H1 (cell line): Measurements from ENCODE around the gene MMP20. TPM values are rescaled to one million over a fixed set of nuclear protein-coding genes. Genes with fewer than 3 reads are reported as not detected.

Experiments
- CTCF ChIA-PET: fragments of 300-600 bp; sonication (Branson Sonifier 250); formaldehyde crosslinking; loops from one replicate; lab custom pipeline; 2021; ENCODE audit not compliant: partially characterized antibody; lab: Charles Lee
- POLR2A ChIA-PET: fragments of 300-600 bp; sonication (Branson Sonifier 250); formaldehyde crosslinking; loops from one replicate; lab custom pipeline; 2021; ENCODE audit warnings: inconsistent platforms; ENCODE audit not compliant: partially characterized antibody; lab: Charles Lee
- DNase-seq, 2 experiments: peaks; one replicate each; pipeline versions ENCODE4 v3.0.0 to v3.0.0-alpha.2; 2010 to 2022; ENCODE audit warnings: low spot score in 2 of 2, low read depth in 1 of 2, mixed read lengths in 1 of 2
- FAIRE-seq: peaks from 2 replicates; lab custom pipeline; 2011; peaks lifted over from hg19 to GRCh38; lab: Jason Lieb, UNC
- H2AFZ ChIP-seq: 2 replicates; pipeline ENCODE4 v1.8.1; 2012; ENCODE audit warnings: low read length, inconsistent platforms
- H2AK5ac ChIP-seq: 2 replicates; pipeline ENCODE4 v1.6.1; 2013; ENCODE audit warnings: low read depth, low read length
- H2BK120ac ChIP-seq: replicated peaks from 2 replicates; pipeline ENCODE3; 2013; ENCODE audit warnings: low read depth, low read length, inconsistent platforms
- H2BK12ac ChIP-seq: 2 replicates; pipeline ENCODE4 v1.6.1; 2013; ENCODE audit warnings: low read depth, low read length
- H2BK15ac ChIP-seq: 2 replicates; pipeline ENCODE4 v1.6.1; 2013; ENCODE audit warnings: low read length
- H2BK20ac ChIP-seq: 2 replicates; pipeline ENCODE4 v1.6.1; 2013; ENCODE audit warnings: low read length
- H2BK5ac ChIP-seq: 2 replicates; pipeline ENCODE4 v1.6.1; 2013; ENCODE audit warnings: low read depth, low read length
- H3K14ac ChIP-seq: 2 replicates; pipeline ENCODE4 v1.6.1; 2013; ENCODE audit warnings: inconsistent platforms; ENCODE audit not compliant: insufficient read length
- H3K18ac ChIP-seq: 2 replicates; pipeline ENCODE4 v1.6.1; 2013; ENCODE audit warnings: low read length; ENCODE audit errors: extremely low read depth
- H3K23ac ChIP-seq: 2 replicates; pipeline ENCODE4 v1.6.1; 2013; ENCODE audit warnings: inconsistent platforms; ENCODE audit not compliant: insufficient read length
- H3K23me2 ChIP-seq: 2 replicates; pipeline ENCODE4 v1.6.1; 2013; ENCODE audit warnings: low read depth, low read length
- H3K27ac ChIP-seq: 2 replicates; pipeline ENCODE4 v1.6.1; 2011; ENCODE audit warnings: low read depth, low read length, inconsistent platforms
- H3K27me3 ChIP-seq, 4 experiments: replicated peaks in 1 of 4; 1 replicate in 1 of 4; 2 replicates in 3 of 4; pipeline versions ENCODE4 v1.6.1 to v1.8.1; 2011 to 2013; ENCODE audit warnings: low read length in 3 of 4, mild to moderate bottlenecking in 3 of 4, inconsistent platforms in 2 of 4, mixed read lengths in 2 of 4, moderate library complexity in 1 of 4; ENCODE audit not compliant: control insufficient read depth in 3 of 4, insufficient read depth in 3 of 4; ENCODE audit errors: extremely low read depth in 1 of 4
- H3K36me3 ChIP-seq, 4 experiments: 2 replicates each; pipeline versions ENCODE4 v1.6.1 to v1.8.1; 2011 to 2013; ENCODE audit warnings: mild to moderate bottlenecking in 4 of 4, low read length in 3 of 4, moderate library complexity in 2 of 4, control low read depth in 1 of 4, inconsistent platforms in 1 of 4; ENCODE audit not compliant: insufficient read depth in 4 of 4, control insufficient read depth in 2 of 4
- H3K4ac ChIP-seq: replicated peaks from 2 replicates; pipeline ENCODE3; 2013; ENCODE audit warnings: low read length, low read depth, mixed read lengths, inconsistent platforms; ENCODE audit not compliant: insufficient read length
- H3K4me1 ChIP-seq, 4 experiments: replicated peaks in 1 of 4; 1 replicate in 1 of 4; 2 replicates in 3 of 4; pipeline versions ENCODE4 v1.6.1 to v1.8.1; 2011 to 2013; ENCODE audit warnings: low read length in 3 of 4, inconsistent platforms in 2 of 4, mixed read lengths in 1 of 4; ENCODE audit not compliant: insufficient read depth in 4 of 4, control insufficient read depth in 3 of 4
- H3K4me2 ChIP-seq, 2 experiments: 2 replicates each; pipeline versions ENCODE4 v1.6.1 to v1.8.1; 2011 to 2013; ENCODE audit warnings: low read depth in 2 of 2, low read length in 2 of 2, control low read depth in 1 of 2, inconsistent platforms in 1 of 2, mild to moderate bottlenecking in 1 of 2; ENCODE audit not compliant: insufficient read depth in 1 of 2
- H3K4me3 ChIP-seq, 4 experiments: fragments of 200-600, 300-600 bp in 1 of 4; sonication (generic), shearing (Covaris generic), sonication (Bioruptor Twin) in 1 of 4; 2 replicates each; pipeline versions ENCODE4 v1.5.1 to v1.8.1; 2011 to 2016; ENCODE audit warnings: low read length in 4 of 4, low read depth in 3 of 4, control low read depth in 2 of 4, inconsistent platforms in 2 of 4, mild to moderate bottlenecking in 2 of 4, mixed read lengths in 1 of 4, moderate library complexity in 1 of 4; ENCODE audit not compliant: insufficient read depth in 2 of 4; ENCODE audit errors: extremely low read depth in 1 of 4
- H3K56ac ChIP-seq: replicated peaks from 2 replicates; pipeline ENCODE3; 2013; ENCODE audit warnings: low read depth, mild to moderate bottlenecking, mixed read lengths, low read length, inconsistent platforms; ENCODE audit not compliant: insufficient read length
- H3K79me1 ChIP-seq: 2 replicates; pipeline ENCODE4 v1.6.1; 2013; ENCODE audit warnings: low read depth, low read length, control low read depth
- H3K79me2 ChIP-seq, 2 experiments: 2 replicates each; pipeline versions ENCODE4 v1.6.1 to v1.8.1; 2012 to 2013; ENCODE audit warnings: low read length in 2 of 2, mild to moderate bottlenecking in 2 of 2, inconsistent platforms in 1 of 2; ENCODE audit not compliant: insufficient read depth in 2 of 2, control insufficient read depth in 1 of 2
- H3K9ac ChIP-seq, 4 experiments: replicated peaks in 1 of 4; 1 replicate in 1 of 4; 2 replicates in 3 of 4; pipeline versions ENCODE4 v1.6.1 to v1.8.1; 2011 to 2013; ENCODE audit warnings: low read depth in 3 of 4, low read length in 3 of 4, control low read depth in 2 of 4, mild to moderate bottlenecking in 2 of 4, moderate library complexity in 2 of 4, inconsistent platforms in 1 of 4; ENCODE audit errors: extremely low read depth in 1 of 4
- H3K9me3 ChIP-seq, 2 experiments: 2 replicates each; pipeline versions ENCODE4 v1.6.1 to v1.8.1; 2012 to 2013; ENCODE audit warnings: mild to moderate bottlenecking in 2 of 2, moderate library complexity in 2 of 2, control low read depth in 1 of 2, inconsistent platforms in 1 of 2, low read depth in 1 of 2, low read length in 1 of 2, mixed read lengths in 1 of 2; ENCODE audit not compliant: insufficient read depth in 2 of 2
- H4K20me1 ChIP-seq, 2 experiments: replicated peaks in 1 of 2; 2 replicates each; pipeline versions ENCODE3 to v1.8.1; 2011 to 2013; ENCODE audit warnings: inconsistent platforms in 2 of 2, low read length in 2 of 2, mild to moderate bottlenecking in 1 of 2; ENCODE audit not compliant: insufficient read depth in 2 of 2, control insufficient read depth in 1 of 2
- H4K5ac ChIP-seq: 2 replicates; pipeline ENCODE4 v1.6.1; 2013; ENCODE audit warnings: low read length, low read depth, mixed read lengths, inconsistent platforms; ENCODE audit not compliant: insufficient read length
- H4K8ac ChIP-seq: 2 replicates; pipeline ENCODE4 v1.8.0; 2013; ENCODE audit warnings: mild to moderate bottlenecking, moderate library complexity, low read length, inconsistent platforms; ENCODE audit not compliant: insufficient read depth; ENCODE audit errors: extremely low read depth
- H4K91ac ChIP-seq: replicated peaks from 2 replicates; pipeline ENCODE3; 2013; ENCODE audit warnings: low read length, mixed read lengths, inconsistent platforms; ENCODE audit not compliant: insufficient read length
- CEBPB ChIP-seq: IDR thresholded peaks from 2 replicates; pipeline ENCODE4 v1.6.1; 2012; ENCODE audit warnings: low read depth, low read length
- CTBP2 ChIP-seq: IDR thresholded peaks from 2 replicates; pipeline ENCODE4 v1.7.0; 2011; ENCODE audit warnings: borderline replicate concordance, mild to moderate bottlenecking, moderate library complexity, mixed read lengths, low read length; ENCODE audit not compliant: insufficient read depth, insufficient read length
- GABPA ChIP-seq: IDR thresholded peaks from 2 replicates; pipeline ENCODE4 v1.6.1; 2011; ENCODE audit warnings: mild to moderate bottlenecking, low read length, moderate library complexity, borderline replicate concordance; ENCODE audit not compliant: insufficient read depth
- KDM4A ChIP-seq: IDR thresholded peaks from one replicate; pipeline ENCODE4 v1.7.1; 2012; ENCODE audit warnings: low read depth, mild to moderate bottlenecking, moderate library complexity, low read length, inconsistent platforms; ENCODE audit not compliant: severe bottlenecking
- KDM5A ChIP-seq: fragments of 200-600 bp; IDR thresholded peaks from 2 replicates; pipeline ENCODE4 v1.7.1; 2012; ENCODE audit warnings: mild to moderate bottlenecking, low read length, inconsistent platforms, mixed read lengths
- NANOG ChIP-seq: IDR thresholded peaks from 2 replicates; pipeline ENCODE4 v1.6.1; 2011; ENCODE audit warnings: low read length, low read depth, mild to moderate bottlenecking, inconsistent platforms; ENCODE audit not compliant: insufficient read depth, poor library complexity, severe bottlenecking
- NRF1 ChIP-seq: IDR thresholded peaks from 2 replicates; pipeline ENCODE4 v1.6.1; 2011; ENCODE audit warnings: mild to moderate bottlenecking, low read depth, low read length, improper control_type of control experiment
- RAD21 ChIP-seq, 2 experiments: IDR thresholded peaks in 1 of 2; conservative IDR thresholded peaks in 1 of 2; 2 replicates each; pipeline ENCODE4 v1.6.1; 2011; ENCODE audit warnings: low read depth in 2 of 2, low read length in 2 of 2, improper control_type of control experiment in 1 of 2, inconsistent platforms in 1 of 2, mild to moderate bottlenecking in 1 of 2, moderate library complexity in 1 of 2
- SP1 ChIP-seq: IDR thresholded peaks from 2 replicates; pipeline ENCODE4 v1.6.1; 2011; ENCODE audit warnings: low read depth, low read length
- TAF7 ChIP-seq: optimal IDR thresholded peaks from 2 replicates; pipeline ENCODE3; 2011; ENCODE audit warnings: low read depth, mild to moderate bottlenecking, inconsistent platforms, low read length, moderate library complexity, borderline replicate concordance
- TCF12 ChIP-seq: IDR thresholded peaks from 2 replicates; pipeline ENCODE4 v1.6.1; 2011; ENCODE audit warnings: low read depth, mild to moderate bottlenecking, low read length
- TEAD4 ChIP-seq: IDR thresholded peaks from 2 replicates; pipeline ENCODE4 v1.6.1; 2012; ENCODE audit warnings: low read depth, low read length, inconsistent platforms, mixed read lengths
- ZNF274 ChIP-seq: IDR thresholded peaks from 2 replicates; pipeline ENCODE4 v1.7.0; 2012; ENCODE audit warnings: low read length, borderline replicate concordance; ENCODE audit errors: extremely low read depth
- whole genome bisulfite sequencing, 2 experiments: shearing (Covaris generic) in 1 of 2; methylation state at CpG; one replicate each; pipeline versions ENCODE4 v1.1.6 to v1.1.7; 2013 to 2015; ENCODE audit warnings: low lambda C conversion rate in 2 of 2, mixed read lengths in 2 of 2, inconsistent platforms in 1 of 2, low coverage in 1 of 2, missing lambda C conversion rate in 1 of 2; ENCODE audit not compliant: insufficient replicate concordance in 2 of 2, insufficient coverage in 1 of 2, insufficient read length in 1 of 2; ENCODE audit errors: extremely low coverage in 1 of 2, missing lambda C conversion rate in 1 of 2; 5-methylcytosine and 5-hydroxymethylcytosine counted together
- polyA plus RNA-seq, 7 experiments: library from polyadenylated mRNA; depleted of rRNA in 3 of 7; stranded (reverse) in 5 of 7; unstranded in 2 of 7; fragments of >200 nt in 5 of 7; fragments of 200-250 nt in 2 of 7; gene quantifications; 1 replicate in 5 of 7; 2 replicates in 1 of 7; 4 replicates in 1 of 7; pipeline versions ENCODE4 v1.2.1 to v1.2.3, GENCODE V29; 2011 to 2013; ENCODE audit warnings: missing spikeins in 2 of 7, mixed read lengths in 2 of 7
- total RNA-seq: library from RNA; stranded (reverse); fragmentation: NEBNext Ultra II Directional; extraction: Animal tissue kit (Norgen Biotek cat#: 25700); gene quantifications from 2 replicates; pipeline ENCODE4 v1.2.1, GENCODE V29; 2021

The MMP20 gene
- total and polyA plus RNA-seq, 2 of the 8 experiments (the other 6 are each of a cell fraction or from before 2014, with no cell fraction given) = not detected

- Histone ChIP-seq H3K9me3 (no peaks in the 10 kb centered on the region), H2BK12ac (no peak overlapping the region), H2BK20ac (no peak overlapping the region), H3K23ac (no peak overlapping the region), H2BK120ac (no peak overlapping the region), H2BK5ac (no peak overlapping the region), H3K18ac (no peak overlapping the region), H3K27ac (no peak overlapping the region), H4K20me1 (no peaks in the 10 kb centered on the region), H3K4me1 (no peaks in the 10 kb centered on the region), H2AK5ac (no peak overlapping the region), H3K27me3 (no peaks in the 10 kb centered on the region), H3K36me3 (no peaks in the 10 kb centered on the region), H3K14ac (no peak overlapping the region), H3K79me2 (no peaks in the 10 kb centered on the region), H3K56ac (no peak overlapping the region), H4K91ac (no peak overlapping the region), H3K9ac (no peak overlapping the region), H3K4ac (no peak overlapping the region), H2AFZ (no peak overlapping the region), H3K4me3 (no peak overlapping the region), H3K4me2 (no peak overlapping the region), H3K23me2 (no peaks in the 10 kb centered on the region), H4K5ac (no peak overlapping the region), H2BK15ac (no peak overlapping the region), H4K8ac (no peak overlapping the region), H3K79me1 (no peaks in the 10 kb centered on the region)
- no peak for DNase-seq
- ChIA-PET POLR2A (no interaction called here), CTCF (no interaction called here)
- no peak for FAIRE-seq
- 87% methylated on average over 2 of the region's 2 CpGs; no CpG with 5 or more reads in 1 of the 2 experiments for WGBS, 2 experiments
- TF ChIP-seq NANOG = no peak
- no peak for TF ChIP-seq CEBPB
- TF ChIP-seq ZNF274 = no peak
- TF ChIP-seq TEAD4 = no peak
- TF ChIP-seq TCF12 = no peak
- TF ChIP-seq KDM4A = no peak
- no peak for TF ChIP-seq NRF1
- no peak for TF ChIP-seq SP1
- no peak for TF ChIP-seq KDM5A
- no peak for TF ChIP-seq TAF7
- TF ChIP-seq RAD21 (IDR thresholded peaks at IDR 0.05 in 1 of 2, conservative IDR thresholded peaks at IDR 0.05 in 1 of 2; ENCODE audit: low read depth in 2 of 2, low read length in 2 of 2) = no peak
- TF ChIP-seq CTBP2 = no peak
- TF ChIP-seq GABPA = no peak
Measured at GRCh38 chr11:102583141-102583873, 41.8 kb downstream of the MMP20 start.
